HG03342 (cell line): ENCODE results near the gene GYPC.

ENCODE experiments used
- ATAC-seq: cut with Tn5 transposase; IDR thresholded peaks from one replicate; pipeline ENCODE4 v1.9.1; 2021; ENCODE audit warnings: mild to moderate bottlenecking, moderate library complexity; ENCODE audit not compliant: unreplicated experiment

The GYPC gene

GRCh38 chr2:126729896-126730295, 73.9 kb downstream of the GYPC start:
- no peak for ATAC-seq

- ATAC-seq: no peak
These were observed 74.7 kb downstream of the GYPC start for GRCh38 chr2:126730655-126731054.

DNA sequence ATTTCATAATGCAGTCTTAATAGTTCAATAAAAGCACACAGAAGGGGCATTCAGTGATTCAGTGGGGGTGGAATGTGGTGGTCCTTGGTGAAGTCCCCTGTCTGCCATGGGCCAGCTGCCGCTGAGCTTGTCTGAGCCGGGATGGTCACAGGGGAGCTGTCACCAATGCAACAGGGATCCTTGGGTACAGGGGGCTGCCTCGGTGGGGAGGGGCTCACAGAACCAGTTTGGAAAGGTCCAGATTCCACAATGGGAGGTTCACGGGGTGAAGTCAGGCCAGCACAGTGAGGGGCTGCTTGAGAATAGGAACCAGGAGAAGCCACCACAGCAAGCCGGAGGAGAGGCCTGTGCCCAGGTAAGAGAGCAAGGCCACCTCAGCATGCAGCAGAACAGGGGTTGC, 75.4 kb downstream of the GYPC start:
- ATAC-seq: no peak

DNA sequence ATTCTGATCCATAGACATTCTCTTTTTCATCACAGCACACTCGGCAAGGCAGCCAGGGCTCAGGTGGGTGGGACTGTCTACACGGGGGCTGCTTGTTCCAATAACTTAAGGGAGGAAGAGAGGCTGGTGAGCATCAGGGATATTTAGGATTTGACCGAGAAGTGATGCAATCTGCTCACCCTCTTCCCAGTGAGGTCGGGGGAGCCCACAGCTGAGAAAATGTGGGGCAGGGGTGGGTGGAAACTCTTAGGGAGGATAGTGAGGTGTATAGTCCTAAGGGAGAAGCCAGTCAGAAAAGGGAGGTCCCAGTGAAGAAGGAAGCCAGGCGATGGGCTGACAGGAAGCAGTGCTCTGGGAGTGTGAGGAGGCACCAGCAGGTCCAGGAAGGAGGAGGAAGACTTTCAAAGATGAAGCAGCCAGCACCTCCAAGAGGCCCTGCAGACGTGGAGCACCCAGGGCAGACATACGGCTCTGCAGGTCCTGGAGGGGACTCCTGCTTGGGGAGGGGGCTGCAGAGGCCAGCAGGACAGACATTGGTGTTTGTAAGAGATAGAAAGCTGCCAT, 76.8 kb downstream of the GYPC start:
- ATAC-seq: no peak

DNA sequence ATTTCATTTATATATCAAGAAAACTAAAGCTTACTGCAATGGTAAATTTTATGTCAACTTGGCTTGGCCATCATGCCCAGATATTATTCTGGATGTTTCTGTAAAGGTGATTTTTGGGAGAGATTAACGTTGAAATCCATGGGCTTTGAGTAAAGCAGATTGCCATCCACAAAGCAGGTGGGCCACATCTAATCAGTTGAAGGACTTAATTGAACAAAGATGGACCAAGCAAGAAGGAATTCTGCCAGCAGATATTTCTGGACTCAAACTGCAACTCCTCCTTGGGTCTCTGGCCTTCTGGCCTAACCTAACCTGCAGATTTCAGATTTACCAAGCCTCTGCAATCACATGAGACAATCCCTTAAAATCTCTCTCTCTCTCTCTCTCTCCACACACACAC, 77.8 kb downstream of the GYPC start:
- no peak for ATAC-seq

DNA sequence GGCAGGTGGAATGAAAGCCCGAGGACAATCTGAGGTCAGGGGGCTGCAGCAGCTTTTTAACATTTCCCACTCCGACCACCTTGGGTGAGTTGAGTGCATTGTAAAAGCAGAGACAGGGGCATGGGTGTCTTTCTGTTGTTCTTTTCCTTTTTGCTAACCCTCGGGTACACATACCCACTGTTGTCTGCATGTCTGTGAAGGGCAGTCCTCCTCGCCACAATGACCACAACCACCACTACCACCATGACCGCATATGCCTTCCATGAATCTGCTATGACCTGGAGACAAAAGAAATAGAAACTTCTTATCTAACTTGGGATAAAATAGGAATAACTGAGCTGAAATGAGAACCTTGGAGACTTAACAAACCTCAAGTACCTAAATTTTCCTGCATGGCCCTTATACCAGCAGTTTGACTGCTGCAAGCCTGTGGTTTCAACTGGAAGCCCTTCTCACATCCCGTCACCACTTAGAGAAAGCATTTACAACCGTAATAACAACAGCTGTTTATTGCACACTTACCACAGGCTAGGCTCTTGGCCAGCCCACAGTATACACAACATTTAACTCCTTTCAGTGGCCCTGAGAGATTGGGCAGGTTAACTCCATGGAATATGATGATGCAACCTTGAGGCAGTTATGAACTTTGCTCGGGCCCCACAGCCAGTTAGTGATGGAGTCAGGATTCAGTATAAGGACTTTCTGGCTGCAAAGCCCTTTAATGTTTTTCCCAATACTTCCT, 80.3 kb downstream of the GYPC start:
- ATAC-seq: no peak

DNA sequence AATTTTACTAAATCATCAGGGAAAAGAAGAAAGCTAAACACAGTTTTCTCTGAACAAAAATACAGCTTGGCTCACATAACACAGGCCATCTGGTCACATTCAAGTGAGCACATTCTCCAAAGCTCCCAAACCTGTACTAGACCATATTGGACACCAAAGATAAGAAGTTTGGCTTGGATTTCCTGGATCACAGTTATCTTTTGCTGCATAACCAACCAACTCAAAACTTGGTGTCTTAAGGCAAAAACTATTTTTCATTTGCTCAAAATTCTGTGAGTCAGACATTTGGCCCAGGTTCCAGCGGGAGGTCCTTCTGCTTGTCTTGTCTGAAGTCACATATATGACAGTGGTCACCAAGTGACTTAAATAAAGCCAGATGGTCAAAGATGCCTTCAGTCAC, 83.2 kb downstream of the GYPC start:
- ATAC-seq: no peak

DNA sequence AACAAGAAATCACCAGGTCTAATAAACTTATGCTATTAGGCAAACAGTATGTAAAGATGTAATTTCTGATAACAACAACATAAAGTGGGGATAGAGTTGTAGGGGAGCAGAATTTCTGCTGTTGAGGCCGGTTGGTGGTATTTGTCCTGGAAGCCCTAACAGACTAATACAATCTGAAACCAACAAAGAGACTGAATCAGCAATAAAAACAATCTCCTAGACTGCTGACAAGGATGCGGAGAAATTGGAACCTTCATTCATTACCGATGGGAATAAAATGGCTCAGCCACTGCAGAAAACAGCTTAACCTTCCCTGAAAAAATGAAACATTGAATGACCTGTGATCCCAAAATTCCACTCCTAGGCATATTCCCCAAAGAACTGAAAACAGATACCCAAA, 88.7 kb downstream of the GYPC start:
- no peak for ATAC-seq
